ENCODE measurements around the gene HMG20A. TPM values are rescaled to one million over a fixed set of nuclear protein-coding genes. Genes with fewer than 3 reads are reported as not detected.
A peak's percentile ranks its signal among the peaks of the same experiment; 100 is the strongest.

HMG20A gene
- total RNA-seq, 1 donor from 2014 or later, result 35.5 TPM

DNA sequence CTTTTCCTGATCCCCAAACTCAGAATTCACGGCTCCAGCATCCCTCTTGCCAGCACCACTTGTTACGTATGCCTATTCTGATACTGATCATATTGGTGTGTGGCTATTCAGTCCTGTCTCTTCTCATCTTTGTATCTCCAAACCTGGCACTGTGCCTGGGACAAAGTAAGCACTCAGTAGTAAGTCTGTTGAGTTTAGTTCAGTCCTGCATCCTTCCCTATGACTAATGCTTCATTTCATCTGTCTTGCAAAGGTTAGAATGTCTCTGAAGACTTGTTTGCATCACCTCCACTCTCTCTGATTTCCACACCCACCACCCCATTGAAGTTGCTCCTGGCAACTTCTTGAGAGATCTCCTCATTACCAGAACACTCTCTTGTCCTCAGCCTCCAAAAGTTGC, 80.3 kb downstream of the HMG20A start:
- Mint-ChIP-seq H3K4me1 (ENCODE audit: low read depth) (peaks cover 58% of the 10 kb centered on the region), H3K36me3 (ENCODE audit: low read depth) (peaks cover 1% of the 10 kb centered on the region), H3K27me3 (ENCODE audit: low read depth) (no peaks in the 10 kb centered on the region), H3K4me3 (ENCODE audit: unreplicated experiment) (no peak overlapping the region), H3K27ac (ENCODE audit: unreplicated experiment) (peak overlapping the region; percentile 67), H3K9me3 (ENCODE audit: low read depth) (no peaks in the 10 kb centered on the region)
- DNase-seq (ENCODE audit: low spot score), result no peak
- TF ChIP-seq, protein P1, sequence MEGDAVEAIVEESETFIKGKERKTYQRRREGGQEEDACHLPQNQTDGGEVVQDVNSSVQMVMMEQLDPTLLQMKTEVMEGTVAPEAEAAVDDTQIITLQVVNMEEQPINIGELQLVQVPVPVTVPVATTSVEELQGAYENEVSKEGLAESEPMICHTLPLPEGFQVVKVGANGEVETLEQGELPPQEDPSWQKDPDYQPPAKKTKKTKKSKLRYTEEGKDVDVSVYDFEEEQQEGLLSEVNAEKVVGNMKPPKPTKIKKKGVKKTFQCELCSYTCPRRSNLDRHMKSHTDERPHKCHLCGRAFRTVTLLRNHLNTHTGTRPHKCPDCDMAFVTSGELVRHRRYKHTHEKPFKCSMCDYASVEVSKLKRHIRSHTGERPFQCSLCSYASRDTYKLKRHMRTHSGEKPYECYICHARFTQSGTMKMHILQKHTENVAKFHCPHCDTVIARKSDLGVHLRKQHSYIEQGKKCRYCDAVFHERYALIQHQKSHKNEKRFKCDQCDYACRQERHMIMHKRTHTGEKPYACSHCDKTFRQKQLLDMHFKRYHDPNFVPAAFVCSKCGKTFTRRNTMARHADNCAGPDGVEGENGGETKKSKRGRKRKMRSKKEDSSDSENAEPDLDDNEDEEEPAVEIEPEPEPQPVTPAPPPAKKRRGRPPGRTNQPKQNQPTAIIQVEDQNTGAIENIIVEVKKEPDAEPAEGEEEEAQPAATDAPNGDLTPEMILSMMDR (IDR thresholded peaks at IDR 0.05), result no peak

DNA sequence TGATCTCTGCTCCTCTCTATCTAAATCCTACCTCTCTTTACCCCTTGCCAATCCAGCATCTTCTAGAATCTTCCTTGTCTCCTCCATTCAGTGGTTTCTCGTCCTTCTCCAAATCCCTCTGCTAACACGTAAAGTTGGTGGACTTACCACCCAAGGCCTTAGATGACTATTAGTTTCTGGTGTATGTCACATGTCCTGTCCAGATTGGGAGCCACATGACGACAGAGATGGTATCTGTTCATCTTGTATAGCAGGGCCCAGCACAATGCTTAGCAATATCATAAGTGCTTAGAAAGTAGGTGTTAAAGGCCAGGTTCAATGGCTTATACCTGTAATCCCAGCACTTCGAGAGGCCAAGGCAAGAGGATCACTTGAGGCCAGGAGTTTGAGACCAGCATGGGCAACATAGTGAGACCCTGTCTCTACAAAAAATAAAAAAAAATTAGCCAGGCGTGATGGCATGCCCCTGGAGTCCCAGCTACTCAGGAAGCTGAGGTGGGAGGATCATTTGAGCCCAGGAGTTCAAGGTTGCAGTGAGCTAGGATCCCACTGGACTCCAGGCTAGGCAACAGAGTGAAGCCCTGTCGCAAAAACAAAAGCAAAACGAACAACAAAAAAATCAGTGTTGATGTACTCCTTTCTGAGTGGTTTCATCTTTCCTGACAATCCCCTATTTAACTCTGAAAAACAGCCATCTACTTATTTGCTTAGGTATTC, 81.8 kb downstream of the HMG20A start:
- TF ChIP-seq, protein P1 (IDR thresholded peaks at IDR 0.05), result no peak
- Mint-ChIP-seq H3K9me3 (ENCODE audit: low read depth) (no peaks in the 10 kb centered on the region), H3K36me3 (ENCODE audit: low read depth) (no peaks in the 10 kb centered on the region), H3K27me3 (ENCODE audit: low read depth) (no peaks in the 10 kb centered on the region), H3K27ac (ENCODE audit: unreplicated experiment) (no peak overlapping the region), H3K4me3 (ENCODE audit: unreplicated experiment) (no peak overlapping the region), H3K4me1 (ENCODE audit: low read depth) (peaks cover 58% of the 10 kb centered on the region)
- DNase-seq (ENCODE audit: low spot score), result no peak

DNA sequence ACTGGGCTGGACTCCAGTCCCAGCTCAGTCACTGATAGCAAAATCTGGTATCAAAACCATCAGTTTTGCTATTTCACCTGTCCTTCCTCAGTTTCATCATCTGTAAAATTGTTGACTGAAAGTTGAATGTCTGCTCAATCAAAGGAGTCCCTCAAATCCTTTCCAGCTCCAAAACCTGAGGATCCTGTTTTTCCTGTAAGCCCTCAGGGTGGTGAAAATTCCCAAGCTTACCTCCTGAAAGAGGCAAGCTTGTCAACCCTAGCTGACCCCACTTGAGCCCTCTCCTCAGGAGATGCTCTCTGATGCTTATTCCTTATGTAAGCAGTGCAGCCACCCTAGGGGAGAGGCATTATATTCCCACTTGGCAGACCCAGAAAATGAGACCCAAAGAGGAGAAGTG, 82.6 kb downstream of the HMG20A start:
- no peak for DNase-seq (ENCODE audit: low spot score)
- H3K9me3 Mint-ChIP-seq (ENCODE audit: low read depth), result no peaks in the 10 kb centered on the region
- no peaks in the 10 kb centered on the region for H3K27me3 Mint-ChIP-seq (ENCODE audit: low read depth)
- TF ChIP-seq, protein P1 (IDR thresholded peaks at IDR 0.05), result no peak
- H3K36me3 Mint-ChIP-seq (ENCODE audit: low read depth), result no peaks in the 10 kb centered on the region
- no peak overlapping the region for H3K4me3 Mint-ChIP-seq (ENCODE audit: unreplicated experiment)
- H3K4me1 Mint-ChIP-seq (ENCODE audit: low read depth), result peaks cover 58% of the 10 kb centered on the region
- H3K27ac Mint-ChIP-seq (ENCODE audit: unreplicated experiment), result no peak overlapping the region

DNA sequence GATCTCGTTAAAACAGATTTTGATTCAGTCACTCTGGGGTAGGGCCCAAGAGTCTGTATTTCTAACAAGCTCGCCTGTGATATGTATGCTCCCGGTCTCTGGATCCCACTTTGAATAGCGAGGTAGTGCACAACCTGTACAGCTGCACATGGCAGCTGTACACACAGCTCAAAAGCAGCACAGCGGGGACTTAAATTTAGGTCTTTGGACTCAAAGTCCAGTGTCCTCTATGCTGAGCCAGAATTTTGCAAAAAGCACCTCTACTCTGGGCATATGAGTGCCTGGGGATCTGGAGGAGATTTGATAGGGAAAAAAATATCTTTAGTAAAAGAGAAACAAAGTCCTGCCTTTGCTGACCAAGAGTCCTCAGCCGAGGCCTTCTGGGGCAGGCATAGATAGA, 83.1 kb downstream of the HMG20A start:
- no peaks in the 10 kb centered on the region for H3K9me3 Mint-ChIP-seq (ENCODE audit: low read depth)
- no peaks in the 10 kb centered on the region for H3K27me3 Mint-ChIP-seq (ENCODE audit: low read depth)
- no peaks in the 10 kb centered on the region for H3K36me3 Mint-ChIP-seq (ENCODE audit: low read depth)
- peaks cover 58% of the 10 kb centered on the region for H3K4me1 Mint-ChIP-seq (ENCODE audit: low read depth)
- TF ChIP-seq, protein P1 (IDR thresholded peaks at IDR 0.05), result no peak
- DNase-seq (ENCODE audit: low spot score), result no peak
- no peak overlapping the region for H3K4me3 Mint-ChIP-seq (ENCODE audit: unreplicated experiment)
- H3K27ac Mint-ChIP-seq (ENCODE audit: unreplicated experiment), result no peak overlapping the region

DNA sequence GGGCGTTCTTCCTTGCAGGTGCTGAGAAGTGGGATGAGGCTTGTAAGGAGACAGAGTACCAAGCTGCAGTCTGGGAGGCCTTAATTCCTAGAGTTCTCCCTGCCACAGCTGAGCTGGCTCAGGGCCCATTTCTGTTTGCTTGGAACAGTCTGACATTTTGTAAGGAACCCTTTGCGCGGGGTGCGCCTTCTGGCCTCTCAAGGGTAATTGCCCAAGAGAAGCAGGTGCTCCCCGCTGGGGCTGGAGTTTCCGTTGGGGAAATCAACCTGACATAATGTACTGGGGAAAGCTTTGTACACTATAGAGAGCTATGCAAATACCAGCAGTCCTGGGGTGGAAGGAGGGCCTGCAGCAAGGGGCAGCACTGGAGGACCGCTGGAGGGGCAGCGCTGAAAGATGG, 83.6 kb downstream of the HMG20A start:
- DNase-seq (ENCODE audit: low spot score), result no peak
- no peak overlapping the region for H3K27ac Mint-ChIP-seq (ENCODE audit: unreplicated experiment)

More for the DNA sequence above, 83.6 kb downstream of the HMG20A start:
- Mint-ChIP-seq H3K27me3 (ENCODE audit: low read depth) (no peaks in the 10 kb centered on the region), H3K9me3 (ENCODE audit: low read depth) (no peaks in the 10 kb centered on the region), H3K4me1 (ENCODE audit: low read depth) (peaks cover 58% of the 10 kb centered on the region), H3K36me3 (ENCODE audit: low read depth) (no peaks in the 10 kb centered on the region), H3K4me3 (ENCODE audit: unreplicated experiment) (no peak overlapping the region)
- TF ChIP-seq, protein P1 (IDR thresholded peaks at IDR 0.05), result no peak
